ENCODE results near the gene PRDM12.
A peak's percentile ranks its signal among the peaks of the same experiment; 100 is the strongest.

Gene PRDM12

GRCh38 chr9:130651752-130652151 is 12.6 kb upstream of the PRDM12 start:
- TF ChIP-seq CTCF (IDR thresholded peaks at IDR 0.05; ENCODE audit: extremely low read depth, missing control alignments): no peak
- DNase-seq (ENCODE audit: low spot score): no peak

- no peak for TF ChIP-seq CTCF (IDR thresholded peaks at IDR 0.05; ENCODE audit: extremely low read depth, missing control alignments)
- DNase-seq (ENCODE audit: low spot score): no peak
These were observed 9.5 kb upstream of the PRDM12 start for GRCh38 chr9:130654879-130655278.

- no peak for DNase-seq (ENCODE audit: low spot score)
- TF ChIP-seq CTCF (IDR thresholded peaks at IDR 0.05; ENCODE audit: extremely low read depth, missing control alignments): no peak
These were observed 5.3 kb upstream of the PRDM12 start for GRCh38 chr9:130658893-130659698.

- no peak for DNase-seq (ENCODE audit: low spot score)
- TF ChIP-seq CTCF (IDR thresholded peaks at IDR 0.05; ENCODE audit: extremely low read depth, missing control alignments): no peak
These were observed 4.6 kb upstream of the PRDM12 start for GRCh38 chr9:130659699-130660248.

GRCh38 chr9:130660326-130660682 is 4.1 kb upstream of the PRDM12 start:
- TF ChIP-seq CTCF (IDR thresholded peaks at IDR 0.05; ENCODE audit: extremely low read depth, missing control alignments): no peak
- no peak for DNase-seq (ENCODE audit: low spot score)

- DNase-seq (ENCODE audit: low spot score): peak; percentile 67
These were observed 3.5 kb upstream of the PRDM12 start for GRCh38 chr9:130660683-130661450.

More at GRCh38 chr9:130660683-130661450, 3.5 kb upstream of the PRDM12 start:
- TF ChIP-seq CTCF (IDR thresholded peaks at IDR 0.05; ENCODE audit: extremely low read depth, missing control alignments): no peak
